ENCODE data around the gene PLEKHA7. TPM values are rescaled to one million over a fixed set of nuclear protein-coding genes. Genes with fewer than 3 reads are reported as not detected.

The PLEKHA7 gene
- total and polyA plus RNA-seq, 2 of the 8 experiments (the other 6 are each of a cell fraction or from before 2014, with no cell fraction given) = 11.4 to 25.6 TPM

- Histone ChIP-seq H3K4me3 (ENCODE audit: extremely low read depth in 1 of 4, insufficient read depth in 2 of 4, low read depth in 3 of 4, low read length in 4 of 4) (no peak overlapping the region), H3K23me2 (ENCODE audit: low read depth, low read length) (no peaks in the 10 kb centered on the region), H3K36me3 (ENCODE audit: control insufficient read depth in 2 of 4, insufficient read depth in 4 of 4, low read length in 3 of 4) (no peaks in the 10 kb centered on the region), H2BK5ac (ENCODE audit: low read depth, low read length) (no peak overlapping the region), H2BK15ac (ENCODE audit: low read length) (no peak overlapping the region), H3K79me2 (ENCODE audit: control insufficient read depth in 1 of 2, insufficient read depth in 2 of 2, low read length in 2 of 2) (peaks cover 3 to 33% of the 10 kb centered on the region in 2 experiments; a peak in 3 of 4 replicates), H4K8ac (ENCODE audit: extremely low read depth, insufficient read depth, low read length) (no peak overlapping the region), H3K4me2 (ENCODE audit: insufficient read depth in 1 of 2, low read depth in 2 of 2, low read length in 2 of 2) (no peak overlapping the region), H2BK20ac (ENCODE audit: low read length) (no peak overlapping the region), H4K20me1 (replicated peaks in 1 of 2; ENCODE audit: control insufficient read depth in 1 of 2, insufficient read depth in 2 of 2, low read length in 2 of 2) (peaks cover 6 to 23% of the 10 kb centered on the region in 2 experiments), H3K9me3 (ENCODE audit: insufficient read depth in 2 of 2, low read depth in 1 of 2, low read length in 1 of 2) (no peaks in the 10 kb centered on the region), H4K91ac (replicated peaks; ENCODE audit: insufficient read length, low read length) (no peak overlapping the region), H3K79me1 (ENCODE audit: low read depth, low read length) (peaks cover 3% of the 10 kb centered on the region), H3K27ac (ENCODE audit: low read depth, low read length) (no peak overlapping the region), H4K5ac (ENCODE audit: insufficient read length, low read depth, low read length) (no peak overlapping the region), H2AK5ac (ENCODE audit: low read depth, low read length) (no peak overlapping the region), H3K56ac (replicated peaks; ENCODE audit: insufficient read length, low read depth, low read length) (no peak overlapping the region), H3K4me1 (replicated peaks in 1 of 4; ENCODE audit: control insufficient read depth in 3 of 4, insufficient read depth in 4 of 4, low read length in 3 of 4) (no peaks in the 10 kb centered on the region; a peak in 1 of 7 replicates), H2BK120ac (replicated peaks; ENCODE audit: low read depth, low read length) (no peak overlapping the region), H3K27me3 (replicated peaks in 1 of 4; ENCODE audit: control insufficient read depth in 3 of 4, extremely low read depth in 1 of 4, insufficient read depth in 3 of 4, low read length in 3 of 4) (no peaks in the 10 kb centered on the region), H3K14ac (ENCODE audit: insufficient read length) (no peak overlapping the region), H2BK12ac (ENCODE audit: low read depth, low read length) (no peak overlapping the region), H2AFZ (ENCODE audit: low read length) (no peak overlapping the region), H3K9ac (replicated peaks in 1 of 4; ENCODE audit: extremely low read depth in 1 of 4, low read depth in 3 of 4, low read length in 3 of 4) (no peak overlapping the region), H3K4ac (replicated peaks; ENCODE audit: insufficient read length, low read depth, low read length) (no peak overlapping the region), H3K23ac (ENCODE audit: insufficient read length) (no peak overlapping the region), H3K18ac (ENCODE audit: extremely low read depth, low read length) (no peak overlapping the region)
- DNase-seq (ENCODE audit: low read depth in 1 of 2, low spot score in 2 of 2) (no peak), FAIRE-seq (no peak)
- 83% methylated on average over 2 of the region's 2 CpGs; no CpG with 5 or more reads in 1 of the 2 experiments for WGBS, 2 experiments (ENCODE audit: extremely low coverage in 1 of 2, insufficient coverage in 1 of 2, insufficient read length in 1 of 2, insufficient replicate concordance in 2 of 2, low coverage in 1 of 2, low lambda C conversion rate in 2 of 2, missing lambda C conversion rate in 1 of 2)
- POLR2A ChIA-PET (ENCODE audit: partially characterized antibody) = interaction anchor here (0.9 kb wide), 1 partner anchor 9 kb away, joined by 3 read pairs; no protein-coding TSS in a partner anchor
- CTCF ChIA-PET (ENCODE audit: partially characterized antibody) = interaction anchor here (0.6 to 4.7 kb wide), 10 partner anchors 9 to 122 kb away, joined by 3 to 34 read pairs (median 5); partner anchors contain the start of gene PLEKHA7
- TF ChIP-seq TAF7 (optimal IDR thresholded peaks at IDR 0.05; ENCODE audit: borderline replicate concordance, low read depth, low read length) = no peak
- TF ChIP-seq CBX8 (IDR thresholded peaks at IDR 0.05; ENCODE audit: borderline replicate concordance, low read depth, low read length) = no peak
- TF ChIP-seq POU5F1 (IDR thresholded peaks at IDR 0.05; ENCODE audit: low read depth, low read length) = no peak
- TF ChIP-seq SAP30 (IDR thresholded peaks at IDR 0.05; ENCODE audit: insufficient read depth, insufficient replicate concordance, low read length) = no peak
- TF ChIP-seq CHD1 (IDR thresholded peaks at IDR 0.05; ENCODE audit: low read depth, low read length) = no peak
- TF ChIP-seq NRF1 (IDR thresholded peaks at IDR 0.05; ENCODE audit: low read depth, low read length) = no peak
- no peak for TF ChIP-seq GABPA (IDR thresholded peaks at IDR 0.05; ENCODE audit: borderline replicate concordance, insufficient read depth, low read length)
- TF ChIP-seq SP4 (IDR thresholded peaks at IDR 0.05; ENCODE audit: low read length) = no peak
- no peak for TF ChIP-seq FOSL1 (IDR thresholded peaks at IDR 0.05; ENCODE audit: insufficient read depth, low read depth, low read length)
- TF ChIP-seq CBX5 (IDR thresholded peaks at IDR 0.05; ENCODE audit: low read depth, low read length) = no peak
- no peak for TF ChIP-seq JUN (IDR thresholded peaks at IDR 0.05; ENCODE audit: low read depth, low read length)
- TF ChIP-seq RBBP5 (IDR thresholded peaks at IDR 0.05; ENCODE audit: borderline replicate concordance, low read depth, low read length) = no peak
- TF ChIP-seq ATF2 (IDR thresholded peaks at IDR 0.05; ENCODE audit: low read length) = no peak
Measured at GRCh38 chr11:16999116-16999515, 15.1 kb downstream of the PLEKHA7 start.
